Pancreas (tissue), 10 donors: Measurements from ENCODE around the gene DEF6. TPM values are rescaled to one million over a fixed set of nuclear protein-coding genes. Genes with fewer than 3 reads are reported as not detected.

Experiments used
- ATAC-seq, 4 donors: fragments of 200-7000 bp; cut with Tn5 transposase; one replicate each; pipeline versions ENCODE4 v1.8.0 to v1.9.1; 2020; ENCODE audit warnings: mild to moderate bottlenecking in 4 of 4, moderate library complexity in 4 of 4
- DNase-seq, 6 donors: peaks; one replicate each; pipeline ENCODE4 v3.0.0-alpha.2; 2020
- FAIRE-seq: peaks from 2 replicates; lab custom pipeline; 2012; peaks lifted over from hg19 to GRCh38; lab: Jason Lieb, UNC
- H3K27ac ChIP-seq, 4 donors: fragments of 200-600 bp; sonication (generic); 1 replicate in 3 of 4; 2 replicates in 1 of 4; pipeline versions ENCODE4 v1.5.0 to v1.8.0; 2020
- H3K27me3 ChIP-seq, 4 donors: fragments of 200-600 bp; one replicate each; pipeline ENCODE4 v1.8.0; 2021
- H3K36me3 ChIP-seq, 3 donors: fragments of 200-600 bp; sonication (generic) in 1 of 3; one replicate each; pipeline versions ENCODE4 v1.5.0 to v1.8.0; 2020 to 2021
- H3K4me1 ChIP-seq, 3 donors: fragments of 200-600 bp; one replicate each; pipeline ENCODE4 v1.8.0; 2021
- H3K4me3 ChIP-seq, 4 donors: fragments of 200-600 bp; sonication (generic) in 2 of 4; one replicate each; pipeline versions ENCODE4 v1.5.0 to v1.8.0; 2020 to 2021
- H3K9me3 ChIP-seq, 4 donors: fragments of 200-600 bp; one replicate each; pipeline ENCODE4 v1.8.0; 2021
- CTCF ChIP-seq, 4 donors: fragments of 200-600 bp; sonication (generic) in 3 of 4; IDR thresholded peaks; one replicate each; pipeline versions ENCODE4 v1.5.0 to v1.8.0; 2021; ENCODE audit warnings: antibody characterized with exemption in 4 of 4
- WGBS, 2 donors: extraction: QIAGEN DNeasy Blood & Tissue Kit; methylation state at CpG; one replicate each; pipeline ENCODE4 v1.1.7; 2013; 5-methylcytosine and 5-hydroxymethylcytosine counted together
- intact Hi-C, 3 donors: fragments of 100-400 bp; cut with DNase I; formaldehyde crosslinking; loops; one replicate each; pipeline versions ENCODE4 v1.11.1 to v1.14.2; 2022
- polyA plus RNA-seq, 2 donors: library from polyadenylated mRNA; stranded (reverse); fragments of 200-250 nt; gene quantifications; one replicate each; pipeline ENCODE4 v1.2.3, GENCODE V29; 2013
- total RNA-seq, 6 donors: library from RNA; stranded (reverse); fragmentation: NEBNext Ultra II Directional in 4 of 6; extraction: Animal tissue kit (Norgen Biotek cat#: 25700) in 4 of 6; gene quantifications; one replicate each; pipeline versions ENCODE4 v1.2.1 to v1.2.4, GENCODE V29; 2021 to 2023
- donor health status: healthy with polysubstance abuse.
- donor health status: DM: no; HTN: no; CAD: no; lungs with moderate emphysema.
- donor health status: DM: no; HTN: no; CAD: no.
- donor health status: control.
- donor health status: control.
- donor health status: Bipolar disorder and iron deficiency.
- donor health status: DM: yes; HTN: yes; CAD: no.
- donor health status: DM: no; HTN: no; CAD: no.
- donor health status: DM: no; HTN: no; CAD: no.
- donor health status: DM: yes; HTN: yes; CAD: no.

Gene DEF6
- total and polyA plus RNA-seq, 8 donors = 9.4 to 40.6 (median 13.6) TPM

GRCh38 chr6:35362200-35362599 lies 64.6 kb downstream of the DEF6 start:
- intact Hi-C loops = no loop called here
- Histone ChIP-seq H3K27ac (no peak overlapping the region), H3K36me3 (no peaks in the 10 kb centered on the region), H3K4me3 (no peak overlapping the region), H3K27me3 (no peaks in the 10 kb centered on the region), H3K9me3 (no peaks in the 10 kb centered on the region), H3K4me1 (peaks cover 0 to 14% (median 9%) of the 10 kb centered on the region in 3 donors)
- FAIRE-seq (no peak), ATAC-seq (no peak), DNase-seq (no peak)
- TF ChIP-seq CTCF (IDR thresholded peaks at IDR 0.05) = no peak
- 96 to 97% methylated on average over 2 of the region's 2 CpGs for WGBS, 2 donors

- DNase-seq (no peak), FAIRE-seq (no peak), ATAC-seq (peak in 1 of 4 donors; percentile 10)
- H3K9me3 ChIP-seq = no peaks in the 10 kb centered on the region
- no peak overlapping the region for H3K27ac ChIP-seq
- no peak overlapping the region for H3K4me3 ChIP-seq
- no peaks in the 10 kb centered on the region for H3K36me3 ChIP-seq
- H3K4me1 ChIP-seq = peaks cover 0 to 16% (median 9%) of the 10 kb centered on the region in 3 donors
- WGBS, 2 donors = 91 to 92% methylated on average over 10 of the region's 10 CpGs
- TF ChIP-seq CTCF (IDR thresholded peaks at IDR 0.05) = no peak
- intact Hi-C loops = no loop called here
- H3K27me3 ChIP-seq = no peaks in the 10 kb centered on the region
Observed at GRCh38 chr6:35363293-35363750, 65.7 kb downstream of the DEF6 start.

- TF ChIP-seq CTCF (IDR thresholded peaks at IDR 0.05) = no peak
- intact Hi-C loops = no loop called here
- H3K9me3 ChIP-seq = no peaks in the 10 kb centered on the region
- WGBS, 2 donors = 91 to 95% methylated on average over 6 of the region's 6 CpGs
- no peaks in the 10 kb centered on the region for H3K27me3 ChIP-seq
- DNase-seq (no peak), FAIRE-seq (no peak), ATAC-seq (no peak)
- H3K4me1 ChIP-seq = peaks cover 0 to 24% (median 5%) of the 10 kb centered on the region in 3 donors
- H3K27ac ChIP-seq = no peak overlapping the region
- no peak overlapping the region for H3K4me3 ChIP-seq
- no peaks in the 10 kb centered on the region for H3K36me3 ChIP-seq
Observed at GRCh38 chr6:35365594-35366203, 68.1 kb downstream of the DEF6 start.

GRCh38 chr6:35366204-35366596 lies 68.6 kb downstream of the DEF6 start:
- FAIRE-seq = no peak
- Histone ChIP-seq H3K27ac (no peak overlapping the region), H3K4me1 (peaks cover 0 to 19% (median 2%) of the 10 kb centered on the region in 3 donors)

More at GRCh38 chr6:35366204-35366596, 68.6 kb downstream of the DEF6 start:
- no peak for ATAC-seq
- H3K9me3 ChIP-seq = no peaks in the 10 kb centered on the region
- H3K4me3 ChIP-seq = no peak overlapping the region
- H3K36me3 ChIP-seq = no peaks in the 10 kb centered on the region
- no peaks in the 10 kb centered on the region for H3K27me3 ChIP-seq
- intact Hi-C loops = no loop called here
- no peak for TF ChIP-seq CTCF (IDR thresholded peaks at IDR 0.05)
- DNase-seq = no peak
